ENCODE results near the gene MRPL44. TPM values are rescaled to one million over a fixed set of nuclear protein-coding genes. Genes with fewer than 3 reads are reported as not detected.
"Not testable (repeated sequence)": the region's sequence is repeated elsewhere in the genome, so short reads cannot be mapped to it uniquely, and the experiment has no call there.

Gene MRPL44
- total RNA-seq, 1 donor from 2014 or later = 42.0 TPM

GRCh38 chr2:223936862-223937326, 20.4 kb upstream of the MRPL44 start:
- peak; percentile 73 for DNase-seq

- peak; percentile 50 for DNase-seq
These were observed 19.7 kb upstream of the MRPL44 start for GRCh38 chr2:223937535-223937934.

- not testable (repeated sequence) for DNase-seq
These were observed 17.8 kb upstream of the MRPL44 start for GRCh38 chr2:223939438-223939837.

GRCh38 chr2:223941579-223942277, 15.5 kb upstream of the MRPL44 start:
- DNase-seq = peak; percentile 49

GRCh38 chr2:223943135-223943534, 14.1 kb upstream of the MRPL44 start:
- no peak for DNase-seq

GRCh38 chr2:223943561-223944008, 13.7 kb upstream of the MRPL44 start:
- peak; percentile 84 for DNase-seq

- peak; percentile 50 for DNase-seq
These were observed 13.0 kb upstream of the MRPL44 start for GRCh38 chr2:223944166-223944702.

- DNase-seq = peak; percentile 93
These were observed 12.3 kb upstream of the MRPL44 start, which contains the start of gene WDFY1 for GRCh38 chr2:223944703-223945531. Gene WDFY1, minus strand, starts transcription at chr2:223945335. Its CDS starts 51 bp downstream, at chr2:223945284.

GRCh38 chr2:223945755-223946154, 11.5 kb upstream of the MRPL44 start:
- DNase-seq = peak; percentile 70

GRCh38 chr2:223947711-223948205, 9.5 kb upstream of the MRPL44 start:
- no peak for DNase-seq

- no peak for DNase-seq
These were observed 7.9 kb upstream of the MRPL44 start for GRCh38 chr2:223949241-223949840.

GRCh38 chr2:223950448-223951347, 6.6 kb upstream of the MRPL44 start:
- peak; percentile 71 for DNase-seq

- DNase-seq = no peak
These were observed 4.8 kb upstream of the MRPL44 start for GRCh38 chr2:223952280-223952968.

GRCh38 chr2:223954401-223954800, 2.9 kb upstream of the MRPL44 start:
- DNase-seq = peak; percentile 83

GRCh38 chr2:223956300-223956699, 963 bp upstream of the MRPL44 start:
- no peak for DNase-seq

GRCh38 chr2:223959688-223960087, 2.4 kb downstream of the MRPL44 start:
- peak; percentile 80 for DNase-seq

- no peak for DNase-seq
These were observed 10.7 kb downstream of the MRPL44 start for GRCh38 chr2:223967981-223968380.

- DNase-seq = no peak
These were observed 12.1 kb downstream of the MRPL44 start for GRCh38 chr2:223969315-223969714.

- no peak for DNase-seq
These were observed 12.6 kb downstream of the MRPL44 start for GRCh38 chr2:223969856-223970255.

- peak; percentile 81 for DNase-seq
These were observed 13.3 kb downstream of the MRPL44 start for GRCh38 chr2:223970343-223971128.

All from dermis blood vessel endothelial cell (primary cell).